Lung microvascular endothelial cell (primary cell): Measurements from ENCODE around the gene NEBL. TPM values are rescaled to one million over a fixed set of nuclear protein-coding genes. Genes with fewer than 3 reads are reported as not detected.
"Not testable (repeated sequence)": the region's sequence is repeated elsewhere in the genome, so short reads cannot be mapped to it uniquely, and the experiment has no call there.

Experiments used
- DNase-seq, 2 donors: peaks; one replicate each; pipeline versions ENCODE4 v3.0.0 to v3.0.0-alpha.2; 2010; ENCODE audit warnings: low read depth in 2 of 2
- total RNA-seq: library from RNA; depleted of rRNA; stranded (reverse); fragments of >200 nt; gene quantifications from 2 replicates; pipeline ENCODE4 v1.2.1, GENCODE V29; 2014

NEBL gene
- 1.7 and 4.4 TPM in 2 replicates for total RNA-seq

- no peak for DNase-seq
Observed at GRCh38 chr10:20897146-20897825, at the start of gene NEBL. TSS of gene NEBL (minus strand) at chr10:20897311. CDS start at chr10:20897205, 106 bp downstream.

GRCh38 chr10:20945546-20946332 lies 48.6 kb upstream of the NEBL start:
- DNase-seq: no peak

GRCh38 chr10:20944789-20945502 lies 47.8 kb upstream of the NEBL start:
- no peak for DNase-seq

GRCh38 chr10:20939414-20939813 lies 42.3 kb upstream of the NEBL start:
- not testable (repeated sequence) for DNase-seq

GRCh38 chr10:20936396-20936795 lies 39.3 kb upstream of the NEBL start:
- DNase-seq: no peak

- no peak for DNase-seq
Observed at GRCh38 chr10:20935931-20936330, 38.8 kb upstream of the NEBL start.

- no peak for DNase-seq
Observed at GRCh38 chr10:20935301-20935700, 38.2 kb upstream of the NEBL start.

GRCh38 chr10:20933705-20934104 lies 36.6 kb upstream of the NEBL start:
- no peak for DNase-seq

GRCh38 chr10:20932606-20933126 lies 35.6 kb upstream of the NEBL start:
- no peak for DNase-seq

- no peak for DNase-seq
Observed at GRCh38 chr10:20931156-20931795, 34.2 kb upstream of the NEBL start.

- DNase-seq: no peak
Observed at GRCh38 chr10:20927456-20927855, 30.3 kb upstream of the NEBL start.

GRCh38 chr10:20922451-20922850 lies 25.3 kb upstream of the NEBL start:
- no peak for DNase-seq

- no peak for DNase-seq
Observed at GRCh38 chr10:20922033-20922432, 24.9 kb upstream of the NEBL start.

- no peak for DNase-seq
Observed at GRCh38 chr10:20920061-20920460, 22.9 kb upstream of the NEBL start.

- DNase-seq: no peak
Observed at GRCh38 chr10:20919481-20919880, 22.4 kb upstream of the NEBL start.

GRCh38 chr10:20916976-20917375 lies 19.9 kb upstream of the NEBL start:
- DNase-seq: no peak

GRCh38 chr10:20912969-20913368 lies 15.9 kb upstream of the NEBL start:
- DNase-seq: no peak

- no peak for DNase-seq
Observed at GRCh38 chr10:20911626-20912025, 14.5 kb upstream of the NEBL start.

- DNase-seq: no peak
Observed at GRCh38 chr10:20909801-20910200, 12.7 kb upstream of the NEBL start.

GRCh38 chr10:20908391-20908790 lies 11.3 kb upstream of the NEBL start:
- DNase-seq: no peak

- no peak for DNase-seq
Observed at GRCh38 chr10:20903635-20904390, 6.7 kb upstream of the NEBL start.
